ENCODE results near the gene PARK7.

DNA sequence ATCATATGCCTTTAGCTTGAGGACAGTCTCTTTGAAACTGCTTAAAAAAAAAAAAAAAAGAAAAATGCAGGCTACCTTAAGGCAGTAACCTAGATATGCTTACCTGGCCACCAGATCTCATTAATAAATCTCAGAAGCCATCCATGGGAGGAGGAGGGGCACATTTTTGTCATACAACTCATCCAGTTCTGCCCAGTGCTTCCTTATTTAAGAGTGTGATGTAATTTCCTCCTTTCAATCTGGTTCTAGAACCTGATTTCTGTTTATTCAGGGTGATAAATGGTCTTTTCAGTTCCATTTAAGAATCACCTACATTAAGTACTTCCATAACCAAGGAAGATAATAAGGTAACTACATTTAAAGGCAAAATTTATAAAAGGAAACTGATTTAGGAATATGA, 58.5 kb downstream of the PARK7 start:
- TF ChIP-seq, protein P1, sequence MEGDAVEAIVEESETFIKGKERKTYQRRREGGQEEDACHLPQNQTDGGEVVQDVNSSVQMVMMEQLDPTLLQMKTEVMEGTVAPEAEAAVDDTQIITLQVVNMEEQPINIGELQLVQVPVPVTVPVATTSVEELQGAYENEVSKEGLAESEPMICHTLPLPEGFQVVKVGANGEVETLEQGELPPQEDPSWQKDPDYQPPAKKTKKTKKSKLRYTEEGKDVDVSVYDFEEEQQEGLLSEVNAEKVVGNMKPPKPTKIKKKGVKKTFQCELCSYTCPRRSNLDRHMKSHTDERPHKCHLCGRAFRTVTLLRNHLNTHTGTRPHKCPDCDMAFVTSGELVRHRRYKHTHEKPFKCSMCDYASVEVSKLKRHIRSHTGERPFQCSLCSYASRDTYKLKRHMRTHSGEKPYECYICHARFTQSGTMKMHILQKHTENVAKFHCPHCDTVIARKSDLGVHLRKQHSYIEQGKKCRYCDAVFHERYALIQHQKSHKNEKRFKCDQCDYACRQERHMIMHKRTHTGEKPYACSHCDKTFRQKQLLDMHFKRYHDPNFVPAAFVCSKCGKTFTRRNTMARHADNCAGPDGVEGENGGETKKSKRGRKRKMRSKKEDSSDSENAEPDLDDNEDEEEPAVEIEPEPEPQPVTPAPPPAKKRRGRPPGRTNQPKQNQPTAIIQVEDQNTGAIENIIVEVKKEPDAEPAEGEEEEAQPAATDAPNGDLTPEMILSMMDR (conservative IDR thresholded peaks at IDR 0.05 in 1 of 2, IDR thresholded peaks at IDR 0.05 in 1 of 2; ENCODE audit: extremely low read depth in 1 of 2, insufficient read depth in 1 of 2, low read depth in 1 of 2, low read length in 2 of 2) = no peak
- no peak for TF ChIP-seq EZH2 (IDR thresholded peaks at IDR 0.05; ENCODE audit: borderline replicate concordance, low read length)
